Keratinocyte (primary cell): ENCODE results near the gene UBE2O. TPM values are rescaled to one million over a fixed set of nuclear protein-coding genes. Genes with fewer than 3 reads are reported as not detected.

Experiments
- DNase-seq: peaks from one replicate; pipeline ENCODE4 v3.0.0-alpha.2; 2011; ENCODE audit warnings: low read depth, missing footprints, low spot score
- FAIRE-seq: peaks from 2 replicates; lab custom pipeline; 2011; peaks lifted over from hg19 to GRCh38; lab: Jason Lieb, UNC
- H2AFZ ChIP-seq: 2 replicates; pipeline ENCODE4 v1.6.0; 2012; ENCODE audit warnings: low read length, control low read depth, inconsistent platforms; ENCODE audit not compliant: control insufficient read depth
- H3K27ac ChIP-seq: 2 replicates; pipeline ENCODE4 v1.5.1; 2011; ENCODE audit warnings: low read length; ENCODE audit not compliant: control insufficient read depth, insufficient read depth
- H3K27me3 ChIP-seq: 3 replicates; pipeline ENCODE4 v1.6.0; 2011; ENCODE audit warnings: low read length; ENCODE audit not compliant: control insufficient read depth, insufficient read depth; ENCODE audit errors: extremely low read depth
- H3K36me3 ChIP-seq, 2 experiments: 2 replicates in 1 of 2; 3 replicates in 1 of 2; pipeline ENCODE4 v1.5.1; 2011; ENCODE audit warnings: low read length in 2 of 2, mild to moderate bottlenecking in 1 of 2; ENCODE audit not compliant: control insufficient read depth in 2 of 2, insufficient read depth in 2 of 2; ENCODE audit errors: extremely low read depth in 1 of 2
- H3K4me1 ChIP-seq: 3 replicates; pipeline ENCODE4 v1.5.1; 2011; ENCODE audit warnings: low read length; ENCODE audit not compliant: control insufficient read depth, insufficient read depth; ENCODE audit errors: extremely low read depth
- H3K4me2 ChIP-seq: 3 replicates; pipeline ENCODE4 v1.6.0; 2011; ENCODE audit warnings: low read depth, low read length; ENCODE audit not compliant: control insufficient read depth, insufficient read depth; ENCODE audit errors: extremely low read depth
- H3K4me3 ChIP-seq, 3 experiments: fragments of 200-600 bp in 1 of 3; sonication (generic) in 1 of 3; 2 replicates in 2 of 3; 3 replicates in 1 of 3; pipeline ENCODE4 v1.5.1; 2011 to 2016; ENCODE audit warnings: low read length in 3 of 3, mild to moderate bottlenecking in 3 of 3, control low read depth in 2 of 3, inconsistent platforms in 1 of 3, low read depth in 1 of 3, mixed read lengths in 1 of 3, mixed run types in 1 of 3, moderate library complexity in 1 of 3; ENCODE audit not compliant: control insufficient read depth in 2 of 3, insufficient read depth in 2 of 3; ENCODE audit errors: extremely low read depth in 1 of 3
- H3K79me2 ChIP-seq: 2 replicates; pipeline ENCODE4 v1.6.0; 2012; ENCODE audit warnings: low read length; ENCODE audit not compliant: control insufficient read depth, insufficient read depth
- H3K9ac ChIP-seq: 3 replicates; pipeline ENCODE4 v1.6.0; 2011; ENCODE audit warnings: low read length; ENCODE audit not compliant: control insufficient read depth, insufficient read depth; ENCODE audit errors: extremely low read depth
- H3K9me1 ChIP-seq: 3 replicates; pipeline ENCODE4 v1.6.0; 2011; ENCODE audit warnings: low read length; ENCODE audit not compliant: control insufficient read depth, insufficient read depth; ENCODE audit errors: extremely low read depth
- H3K9me3 ChIP-seq: 2 replicates; pipeline ENCODE4 v1.5.1; 2012; ENCODE audit warnings: low read depth, low read length; ENCODE audit not compliant: control insufficient read depth
- H4K20me1 ChIP-seq: 3 replicates; pipeline ENCODE4 v1.6.0; 2011; ENCODE audit warnings: low read length; ENCODE audit not compliant: control insufficient read depth, insufficient read depth; ENCODE audit errors: extremely low read depth
- EZH2 ChIP-seq: IDR thresholded peaks from one replicate; pipeline ENCODE4 v1.6.1; 2012; ENCODE audit warnings: inconsistent platforms, mild to moderate bottlenecking, low read length, moderate library complexity
- dilution Hi-C: fragments of 300-500 bp; cut with MboI; formaldehyde crosslinking; loops from one replicate; pipeline ENCODE4 v1.7.0; 2020; ENCODE audit warnings: low sequenced_read_pairs; ENCODE audit not compliant: extremely low pct_ligation_motif_present
- polyA plus RNA-seq, 5 experiments: library from polyadenylated mRNA; depleted of rRNA in 3 of 5; stranded (reverse) in 3 of 5; stranded (forward) in 1 of 5; unstranded in 1 of 5; fragments of >200 nt; gene quantifications; 1 replicate in 1 of 5; 2 replicates in 3 of 5; 3 replicates in 1 of 5; pipeline versions ENCODE4 v1.2.1 to v1.2.3, GENCODE V29; 2011 to 2012; ENCODE audit warnings: missing spikeins in 2 of 5, low read depth in 1 of 5, low replicate concordance in 1 of 5
- TF ChIP-seq, protein P1 (sequence below), 3 experiments: IDR thresholded peaks in 1 of 3; conservative IDR thresholded peaks in 1 of 3; optimal IDR thresholded peaks in 1 of 3; 2 replicates in 2 of 3; 3 replicates in 1 of 3; pipeline versions ENCODE3 to v1.5.1; 2011; ENCODE audit warnings: low read length in 3 of 3, mild to moderate bottlenecking in 3 of 3, moderate library complexity in 2 of 3, control low read depth in 1 of 3, inconsistent platforms in 1 of 3; ENCODE audit not compliant: insufficient read depth in 2 of 3; ENCODE audit errors: extremely low read depth in 1 of 3

The UBE2O gene
- polyA plus RNA-seq, 1 donor (not counting 4 experiments of a cell fraction or from before 2014, with no cell fraction given), result 10.9 TPM

DNA sequence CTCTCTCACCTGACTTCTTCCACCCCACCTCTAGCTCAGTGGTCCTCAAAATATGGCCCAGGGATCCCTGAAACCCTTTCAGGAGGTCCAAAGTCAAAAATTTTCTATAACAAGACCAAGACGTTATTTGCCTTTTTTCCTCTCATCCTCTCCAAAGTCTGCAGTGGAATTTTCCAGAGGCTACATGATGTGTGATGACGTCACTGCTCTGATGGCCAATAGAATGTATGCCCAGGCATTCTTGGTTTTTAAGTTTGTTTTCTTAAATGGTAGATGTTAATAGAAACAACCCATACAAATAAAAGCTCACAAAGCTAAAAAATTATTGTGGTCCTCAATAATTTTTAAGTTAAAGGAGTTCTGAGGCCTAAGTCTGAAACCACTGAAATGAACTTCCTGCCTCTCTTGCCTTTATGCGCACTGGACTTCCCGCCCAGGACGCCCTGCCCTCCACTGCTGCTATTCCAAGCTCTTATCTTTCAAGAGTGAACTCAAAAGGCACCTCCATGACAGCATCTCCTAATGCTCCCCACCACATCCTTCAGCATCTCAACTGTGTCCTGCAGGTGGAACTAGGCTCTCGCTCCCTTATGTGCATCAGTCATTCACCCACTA, 13.5 kb downstream of the UBE2O start:
- Histone ChIP-seq H3K27ac (no peak overlapping the region), H3K4me3 (no peak overlapping the region), H3K9ac (no peak overlapping the region), H3K4me1 (peaks cover 11% of the 10 kb centered on the region), H4K20me1 (peaks cover 12% of the 10 kb centered on the region), H3K9me3 (no peaks in the 10 kb centered on the region), H3K36me3 (no peaks in the 10 kb centered on the region), H2AFZ (no peak overlapping the region), H3K79me2 (peaks cover 81% of the 10 kb centered on the region), H3K27me3 (no peaks in the 10 kb centered on the region), H3K4me2 (no peak overlapping the region), H3K9me1 (no peaks in the 10 kb centered on the region)
- TF ChIP-seq EZH2, result no peak
- TF ChIP-seq, protein P1, sequence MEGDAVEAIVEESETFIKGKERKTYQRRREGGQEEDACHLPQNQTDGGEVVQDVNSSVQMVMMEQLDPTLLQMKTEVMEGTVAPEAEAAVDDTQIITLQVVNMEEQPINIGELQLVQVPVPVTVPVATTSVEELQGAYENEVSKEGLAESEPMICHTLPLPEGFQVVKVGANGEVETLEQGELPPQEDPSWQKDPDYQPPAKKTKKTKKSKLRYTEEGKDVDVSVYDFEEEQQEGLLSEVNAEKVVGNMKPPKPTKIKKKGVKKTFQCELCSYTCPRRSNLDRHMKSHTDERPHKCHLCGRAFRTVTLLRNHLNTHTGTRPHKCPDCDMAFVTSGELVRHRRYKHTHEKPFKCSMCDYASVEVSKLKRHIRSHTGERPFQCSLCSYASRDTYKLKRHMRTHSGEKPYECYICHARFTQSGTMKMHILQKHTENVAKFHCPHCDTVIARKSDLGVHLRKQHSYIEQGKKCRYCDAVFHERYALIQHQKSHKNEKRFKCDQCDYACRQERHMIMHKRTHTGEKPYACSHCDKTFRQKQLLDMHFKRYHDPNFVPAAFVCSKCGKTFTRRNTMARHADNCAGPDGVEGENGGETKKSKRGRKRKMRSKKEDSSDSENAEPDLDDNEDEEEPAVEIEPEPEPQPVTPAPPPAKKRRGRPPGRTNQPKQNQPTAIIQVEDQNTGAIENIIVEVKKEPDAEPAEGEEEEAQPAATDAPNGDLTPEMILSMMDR (optimal IDR thresholded peaks at IDR 0.05 in 1 of 3, IDR thresholded peaks at IDR 0.05 in 1 of 3, conservative IDR thresholded peaks at IDR 0.05 in 1 of 3; ENCODE audit: extremely low read depth in 1 of 3, insufficient read depth in 2 of 3, low read length in 3 of 3), result no peak
- FAIRE-seq (no peak), DNase-seq (no peak)
- dilution Hi-C loops, result no loop called here

DNA sequence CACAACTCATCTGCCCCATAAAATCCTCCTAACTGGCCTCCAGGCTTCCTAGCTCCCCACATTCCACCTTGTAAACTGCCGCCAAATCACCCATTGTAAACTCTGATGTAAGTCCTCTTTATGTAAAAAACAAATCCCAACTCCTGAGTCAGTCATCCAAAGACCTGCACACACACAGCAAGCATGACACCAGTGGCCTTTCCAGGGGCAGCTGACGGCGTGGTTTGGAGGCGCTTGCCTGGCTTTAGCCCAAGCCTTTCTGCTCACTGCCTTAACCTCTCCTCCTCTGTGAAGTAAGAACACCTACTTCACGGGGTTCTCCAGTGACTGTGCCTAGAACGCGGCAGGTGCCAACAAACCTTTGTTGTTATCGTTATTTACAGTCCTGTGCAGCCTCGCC, 14.0 kb downstream of the UBE2O start:
- Histone ChIP-seq H3K9me1 (no peaks in the 10 kb centered on the region), H3K79me2 (peaks cover 81% of the 10 kb centered on the region), H3K27me3 (no peaks in the 10 kb centered on the region), H3K27ac (no peak overlapping the region), H2AFZ (no peak overlapping the region), H3K36me3 (no peaks in the 10 kb centered on the region), H3K4me3 (no peak overlapping the region), H3K4me1 (peaks cover 11% of the 10 kb centered on the region), H3K4me2 (no peak overlapping the region), H4K20me1 (peaks cover 10% of the 10 kb centered on the region), H3K9me3 (no peaks in the 10 kb centered on the region), H3K9ac (no peak overlapping the region)
- no peak for DNase-seq
- TF ChIP-seq EZH2, result no peak
- TF ChIP-seq, protein P1 (optimal IDR thresholded peaks at IDR 0.05 in 1 of 3, IDR thresholded peaks at IDR 0.05 in 1 of 3, conservative IDR thresholded peaks at IDR 0.05 in 1 of 3; ENCODE audit: extremely low read depth in 1 of 3, insufficient read depth in 2 of 3, low read length in 3 of 3), result no peak
- dilution Hi-C loops, result no loop called here
- FAIRE-seq, result no peak
